IMR-90 (cell line): Measurements from ENCODE around the gene NHEJ1. TPM values are rescaled to one million over a fixed set of nuclear protein-coding genes. Genes with fewer than 3 reads are reported as not detected.

Source experiments
- ATAC-seq: fragments of 200-7000 bp; cut with Tn5 transposase; 2 replicates; pipeline ENCODE4 v1.9.1; 2020; ENCODE audit warnings: low read depth, mild to moderate bottlenecking, moderate library complexity
- BruUV-seq: library from RNA; stranded (reverse); fragments of 400-500 nt; replicated peaks from 2 replicates; lab custom pipeline; 2021; lab: Mats Ljungman, UMichigan
- CTCF ChIA-PET: fragments of 300-600 bp; formaldehyde crosslinking; extraction: SDS; loops from one replicate; lab custom pipeline; 2021; ENCODE audit warnings: antibody characterized with exemption; lab: Yijun Ruan, JAX
- POLR2A ChIA-PET: fragments of 300-600 bp; sonication (Branson Sonifier 250); formaldehyde crosslinking; loops from one replicate; lab custom pipeline; 2022; ENCODE audit warnings: antibody characterized with exemption; ENCODE audit not compliant: unreplicated experiment; lab: Charles Lee
- DNase-seq: peaks from one replicate; pipeline ENCODE4 v3.0.0; 2013
- H2AFZ ChIP-seq: replicated peaks from 2 replicates; pipeline ENCODE3; 2013; ENCODE audit warnings: low read length, mild to moderate bottlenecking; ENCODE audit not compliant: poor library complexity
- H2AK5ac ChIP-seq: 2 replicates; pipeline ENCODE4 v1.6.1; 2013; ENCODE audit warnings: low read depth, low read length, inconsistent platforms
- H2AK9ac ChIP-seq: replicated peaks from 2 replicates; pipeline ENCODE3; 2013; ENCODE audit warnings: mild to moderate bottlenecking, low read depth, low read length, moderate library complexity; ENCODE audit not compliant: poor library complexity
- H2BK120ac ChIP-seq: 2 replicates; pipeline ENCODE4 v1.6.1; 2013; ENCODE audit warnings: low read depth, low read length, inconsistent platforms
- H2BK15ac ChIP-seq: 3 replicates; pipeline ENCODE4 v1.6.1; 2013; ENCODE audit warnings: low read depth, low read length, inconsistent platforms
- H2BK20ac ChIP-seq: 2 replicates; pipeline ENCODE4 v1.6.1; 2013; ENCODE audit warnings: low read depth, mild to moderate bottlenecking, inconsistent platforms, low read length, moderate library complexity
- H2BK5ac ChIP-seq: 2 replicates; pipeline ENCODE4 v1.6.1; 2013; ENCODE audit warnings: mild to moderate bottlenecking, low read depth, low read length, inconsistent platforms; ENCODE audit not compliant: poor library complexity, severe bottlenecking
- H3K14ac ChIP-seq: replicated peaks from 2 replicates; pipeline ENCODE4 v1.6.1; 2013; ENCODE audit warnings: low read depth, low read length, inconsistent platforms
- H3K18ac ChIP-seq: 2 replicates; pipeline ENCODE4 v1.6.1; 2013; ENCODE audit warnings: low read depth, low read length, control low read depth
- H3K23ac ChIP-seq: 2 replicates; pipeline ENCODE4 v1.6.1; 2013; ENCODE audit warnings: low read depth, low read length, inconsistent platforms
- H3K27ac ChIP-seq: 2 replicates; pipeline ENCODE4 v1.5.1; 2013; ENCODE audit warnings: mild to moderate bottlenecking, control low read depth, low read length; ENCODE audit not compliant: insufficient read depth
- H3K27me3 ChIP-seq: 2 replicates; pipeline ENCODE4 v1.6.1; 2013; ENCODE audit warnings: low read length; ENCODE audit not compliant: control insufficient read depth, insufficient read depth
- H3K36me3 ChIP-seq: 2 replicates; pipeline ENCODE4 v1.6.1; 2013; ENCODE audit warnings: low read length, mixed read lengths; ENCODE audit not compliant: control insufficient read depth, insufficient read depth
- H3K4ac ChIP-seq: 2 replicates; pipeline ENCODE4 v1.6.1; 2013; ENCODE audit warnings: low read depth, low read length, inconsistent platforms
- H3K4me1 ChIP-seq: 2 replicates; pipeline ENCODE4 v1.6.1; 2013; ENCODE audit warnings: low read length, mixed read lengths; ENCODE audit not compliant: control insufficient read depth, insufficient read depth
- H3K4me2 ChIP-seq: 2 replicates; pipeline ENCODE4 v1.6.1; 2013; ENCODE audit warnings: low read depth, mild to moderate bottlenecking, control low read depth, low read length, moderate library complexity
- H3K4me3 ChIP-seq: 2 replicates; pipeline ENCODE4 v1.5.1; 2013; ENCODE audit warnings: low read depth, mild to moderate bottlenecking, control low read depth, low read length, moderate library complexity; ENCODE audit not compliant: insufficient read depth
- H3K56ac ChIP-seq: 2 replicates; pipeline ENCODE4 v1.6.1; 2013; ENCODE audit warnings: low read length, inconsistent platforms; ENCODE audit not compliant: insufficient read depth; ENCODE audit errors: extremely low read depth
- H3K79me1 ChIP-seq, 2 experiments: 2 replicates each; pipeline ENCODE4 v1.6.1; 2013; ENCODE audit warnings: low read length in 2 of 2, inconsistent platforms in 1 of 2, low read depth in 1 of 2
- H3K9ac ChIP-seq: 2 replicates; pipeline ENCODE4 v1.6.1; 2013; ENCODE audit warnings: low read depth, low read length, control low read depth
- H3K9me1 ChIP-seq: 2 replicates; pipeline ENCODE4 v1.6.1; 2013; ENCODE audit warnings: low read length, inconsistent platforms; ENCODE audit not compliant: insufficient read depth
- H3K9me3 ChIP-seq: 2 replicates; pipeline ENCODE4 v1.6.1; 2013; ENCODE audit warnings: low read length; ENCODE audit not compliant: control insufficient read depth, insufficient read depth
- H4K20me1 ChIP-seq: 2 replicates; pipeline ENCODE4 v1.6.1; 2013; ENCODE audit warnings: low read length, inconsistent platforms; ENCODE audit not compliant: insufficient read depth
- H4K5ac ChIP-seq: 2 replicates; pipeline ENCODE4 v1.6.1; 2013; ENCODE audit warnings: mild to moderate bottlenecking, low read depth, low read length, control low read depth
- H4K8ac ChIP-seq, 2 experiments: 2 replicates each; pipeline ENCODE4 v1.6.1; 2013; ENCODE audit warnings: low read depth in 2 of 2, low read length in 2 of 2, control low read depth in 1 of 2, inconsistent platforms in 1 of 2
- H4K91ac ChIP-seq: 2 replicates; pipeline ENCODE4 v1.6.1; 2013; ENCODE audit warnings: low read depth, low read length, inconsistent platforms; ENCODE audit not compliant: insufficient read depth
- BHLHE40 ChIP-seq: fragments of 150-350 bp; IDR thresholded peaks from 2 replicates; pipeline ENCODE4 v1.6.1; 2016; ENCODE audit warnings: mild to moderate bottlenecking, low read depth, low read length
- CEBPB ChIP-seq: IDR thresholded peaks from 2 replicates; pipeline ENCODE4 v1.6.1; 2012; ENCODE audit warnings: low read depth, low read length, improper control_type of control experiment
- CHD1 ChIP-seq: IDR thresholded peaks from 2 replicates; pipeline ENCODE4 v1.6.1; 2012; ENCODE audit warnings: low read depth, low read length, improper control_type of control experiment
- FOS ChIP-seq: fragments of 150-350 bp; IDR thresholded peaks from 2 replicates; pipeline ENCODE4 v1.6.1; 2016; ENCODE audit warnings: low read depth, low read length
- MAFK ChIP-seq: IDR thresholded peaks from 2 replicates; pipeline ENCODE4 v1.6.1; 2012; ENCODE audit warnings: low read depth, low read length, improper control_type of control experiment
- MAZ ChIP-seq: IDR thresholded peaks from 2 replicates; pipeline ENCODE4 v1.6.1; 2012; ENCODE audit warnings: low read depth, mild to moderate bottlenecking, low read length, improper control_type of control experiment, moderate library complexity, borderline replicate concordance
- MXI1 ChIP-seq: IDR thresholded peaks from 2 replicates; pipeline ENCODE4 v1.6.1; 2012; ENCODE audit warnings: low read depth, mild to moderate bottlenecking, low read length, moderate library complexity, borderline replicate concordance
- NFE2L2 ChIP-seq: fragments of 150-350 bp; IDR thresholded peaks from 2 replicates; pipeline ENCODE4 v1.6.1; 2016; ENCODE audit warnings: low read depth, mild to moderate bottlenecking, low read length
- POLR2A ChIP-seq: IDR thresholded peaks from 2 replicates; pipeline ENCODE4 v1.6.1; 2012; ENCODE audit warnings: mild to moderate bottlenecking, low read depth, low read length
- RAD21 ChIP-seq: IDR thresholded peaks from 2 replicates; pipeline ENCODE4 v1.6.1; 2012; ENCODE audit warnings: low read length, improper control_type of control experiment
- RCOR1 ChIP-seq: IDR thresholded peaks from 2 replicates; pipeline ENCODE4 v1.6.1; 2012; ENCODE audit warnings: mild to moderate bottlenecking, low read length, improper control_type of control experiment; ENCODE audit not compliant: insufficient replicate concordance
- RFX5 ChIP-seq: IDR thresholded peaks from 2 replicates; pipeline ENCODE4 v1.8.0; 2012; ENCODE audit warnings: low read depth, mild to moderate bottlenecking, low read length, moderate library complexity
- SMC3 ChIP-seq: fragments of 150-350 bp; IDR thresholded peaks from 2 replicates; pipeline ENCODE4 v1.6.1; 2016; ENCODE audit warnings: low read depth, mild to moderate bottlenecking, antibody characterized with exemption, low read length, moderate library complexity
- WGBS, 2 experiments: methylation state at CpG; one replicate each; pipeline versions ENCODE4 v1.1.5 to v1.1.7; 2013; ENCODE audit warnings: missing lambda C conversion rate in 2 of 2; ENCODE audit not compliant: insufficient read length in 1 of 2; ENCODE audit errors: extremely low coverage in 2 of 2; 5-methylcytosine and 5-hydroxymethylcytosine counted together
- dilution Hi-C: fragments of 300-500 bp; cut with HindIII; formaldehyde crosslinking; loops from one replicate; pipeline ENCODE4 v1.14.3; 2018; ENCODE audit warnings: low sequenced_read_pairs; ENCODE audit not compliant: unreplicated experiment
- in situ Hi-C: fragments of 300-500 bp; cut with MboI; formaldehyde crosslinking; loops from 3 replicates; pipeline ENCODE4 v1.14.3; 2019; ENCODE audit warnings: low sequenced_read_pairs, inconsistent platforms, mixed read lengths
- intact Hi-C: fragments of 100-400 bp; cut with micrococcal nuclease; formaldehyde crosslinking; loops from 2 replicates; pipeline ENCODE4 v1.10.0; 2022
- polyA plus RNA-seq, 3 experiments: library from polyadenylated mRNA; depleted of rRNA; stranded (reverse); fragments of >200 nt; gene quantifications; 2 replicates each; pipeline ENCODE4 v1.2.3, GENCODE V29; 2012; ENCODE audit warnings: low replicate concordance in 1 of 3
- total RNA-seq: library from RNA; depleted of rRNA; stranded (reverse); fragments of >200 nt; gene quantifications from 2 replicates; pipeline ENCODE4 v1.2.3, GENCODE V29; 2012
- TF ChIP-seq, protein P1 (sequence below): fragments of 150-350 bp; IDR thresholded peaks from 2 replicates; pipeline ENCODE4 v1.6.1; 2017; ENCODE audit warnings: mild to moderate bottlenecking, antibody characterized with exemption, low read length, low read depth
- TF ChIP-seq, protein P2 (sequence below): fragments of 150-350 bp; IDR thresholded peaks from 2 replicates; pipeline ENCODE4 v1.6.1; 2016; ENCODE audit warnings: low read depth, mild to moderate bottlenecking, low read length, moderate library complexity, borderline replicate concordance
- TF ChIP-seq, protein P3 (sequence below): conservative IDR thresholded peaks from 2 replicates; pipeline ENCODE4 v1.5.1; 2012; ENCODE audit warnings: mild to moderate bottlenecking, low read depth, low read length, improper control_type of control experiment

The NHEJ1 gene
- total and polyA plus RNA-seq, 2 of the 4 experiments (the other 2 are of a cell fraction), result 12.5 to 23.1 TPM

DNA sequence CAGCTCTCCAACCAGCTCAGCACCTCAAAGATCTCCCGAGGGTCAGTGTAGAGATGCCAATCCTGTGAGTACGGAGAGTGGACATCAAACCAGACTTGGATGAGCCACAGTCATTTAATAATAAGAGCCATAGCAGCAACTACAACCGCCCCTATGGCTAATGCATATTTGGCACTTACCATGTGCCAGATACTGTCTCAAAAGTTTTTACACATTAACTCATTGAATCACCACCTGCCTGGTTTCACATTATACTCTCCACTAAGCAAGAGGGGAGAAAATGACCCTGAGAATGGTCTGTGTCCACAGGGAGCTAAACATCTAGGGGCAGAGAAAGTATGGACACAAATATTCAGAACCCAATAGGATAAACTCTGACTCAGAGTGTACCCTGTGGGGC is 13.5 kb upstream of the NHEJ1 start:
- H2AK9ac ChIP-seq, result no peak overlapping the region
- H2AFZ ChIP-seq, result no peak overlapping the region
- DNase-seq (no peak), ATAC-seq (no peak)
- peaks cover 10 to 27% of the 10 kb centered on the region in 2 experiments; a peak in 3 of 4 replicates for H3K79me1 ChIP-seq
- H2BK15ac ChIP-seq, result no peak overlapping the region
- H4K91ac ChIP-seq, result no peak overlapping the region
- dilution Hi-C loops (no loop called here), intact Hi-C loops (no loop called here), in situ Hi-C loops (loop anchor here (5.0 kb wide), 2 partner anchors 33 to 123 kb away; partner anchors contain the start of gene ZFAND2B)
- CTCF ChIA-PET, result interaction anchor here (1.4 to 1.5 kb wide), 2 partner anchors 121 kb away, joined by 3 to 4 read pairs; no protein-coding TSS in a partner anchor
- H4K20me1 ChIP-seq, result peaks cover 14% of the 10 kb centered on the region
- H3K18ac ChIP-seq, result no peak overlapping the region
- H3K36me3 ChIP-seq, result peaks cover 20% of the 10 kb centered on the region
- H3K14ac ChIP-seq, result no peak overlapping the region
- H3K4me1 ChIP-seq, result peaks cover 8% of the 10 kb centered on the region; the same call in 1 of the 2 replicates
- no peaks in the 10 kb centered on the region for H3K27me3 ChIP-seq
- H3K4ac ChIP-seq, result no peak overlapping the region
- no peak overlapping the region for H3K4me3 ChIP-seq
- H3K9me1 ChIP-seq, result 0 out of 2 replicates have a peak, but pooled peaks cover 4% of the 10 kb centered on the region
- H2BK120ac ChIP-seq, result no peak overlapping the region
- H2AK5ac ChIP-seq, result no peak overlapping the region
- no CpG with 5 or more reads among the region's 3 CpGs for WGBS, 2 experiments
- H3K9me3 ChIP-seq, result no peaks in the 10 kb centered on the region
- TF ChIP-seq SMC3 (no peak), FOS (no peak), CEBPB (no peak), CHD1 (no peak), RAD21 (no peak), RCOR1 (no peak), MAZ (no peak), POLR2A (no peak), MAFK (no peak), NFE2L2 (no peak), RFX5 (no peak), BHLHE40 (no peak), MXI1 (no peak)
- TF ChIP-seq, protein P1, sequence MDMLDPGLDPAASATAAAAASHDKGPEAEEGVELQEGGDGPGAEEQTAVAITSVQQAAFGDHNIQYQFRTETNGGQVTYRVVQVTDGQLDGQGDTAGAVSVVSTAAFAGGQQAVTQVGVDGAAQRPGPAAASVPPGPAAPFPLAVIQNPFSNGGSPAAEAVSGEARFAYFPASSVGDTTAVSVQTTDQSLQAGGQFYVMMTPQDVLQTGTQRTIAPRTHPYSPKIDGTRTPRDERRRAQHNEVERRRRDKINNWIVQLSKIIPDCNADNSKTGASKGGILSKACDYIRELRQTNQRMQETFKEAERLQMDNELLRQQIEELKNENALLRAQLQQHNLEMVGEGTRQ, result no peak
- TF ChIP-seq, protein P2, sequence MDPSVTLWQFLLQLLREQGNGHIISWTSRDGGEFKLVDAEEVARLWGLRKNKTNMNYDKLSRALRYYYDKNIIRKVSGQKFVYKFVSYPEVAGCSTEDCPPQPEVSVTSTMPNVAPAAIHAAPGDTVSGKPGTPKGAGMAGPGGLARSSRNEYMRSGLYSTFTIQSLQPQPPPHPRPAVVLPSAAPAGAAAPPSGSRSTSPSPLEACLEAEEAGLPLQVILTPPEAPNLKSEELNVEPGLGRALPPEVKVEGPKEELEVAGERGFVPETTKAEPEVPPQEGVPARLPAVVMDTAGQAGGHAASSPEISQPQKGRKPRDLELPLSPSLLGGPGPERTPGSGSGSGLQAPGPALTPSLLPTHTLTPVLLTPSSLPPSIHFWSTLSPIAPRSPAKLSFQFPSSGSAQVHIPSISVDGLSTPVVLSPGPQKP, result no peak
- TF ChIP-seq, protein P3, sequence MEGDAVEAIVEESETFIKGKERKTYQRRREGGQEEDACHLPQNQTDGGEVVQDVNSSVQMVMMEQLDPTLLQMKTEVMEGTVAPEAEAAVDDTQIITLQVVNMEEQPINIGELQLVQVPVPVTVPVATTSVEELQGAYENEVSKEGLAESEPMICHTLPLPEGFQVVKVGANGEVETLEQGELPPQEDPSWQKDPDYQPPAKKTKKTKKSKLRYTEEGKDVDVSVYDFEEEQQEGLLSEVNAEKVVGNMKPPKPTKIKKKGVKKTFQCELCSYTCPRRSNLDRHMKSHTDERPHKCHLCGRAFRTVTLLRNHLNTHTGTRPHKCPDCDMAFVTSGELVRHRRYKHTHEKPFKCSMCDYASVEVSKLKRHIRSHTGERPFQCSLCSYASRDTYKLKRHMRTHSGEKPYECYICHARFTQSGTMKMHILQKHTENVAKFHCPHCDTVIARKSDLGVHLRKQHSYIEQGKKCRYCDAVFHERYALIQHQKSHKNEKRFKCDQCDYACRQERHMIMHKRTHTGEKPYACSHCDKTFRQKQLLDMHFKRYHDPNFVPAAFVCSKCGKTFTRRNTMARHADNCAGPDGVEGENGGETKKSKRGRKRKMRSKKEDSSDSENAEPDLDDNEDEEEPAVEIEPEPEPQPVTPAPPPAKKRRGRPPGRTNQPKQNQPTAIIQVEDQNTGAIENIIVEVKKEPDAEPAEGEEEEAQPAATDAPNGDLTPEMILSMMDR, result no peak
- no peak overlapping the region for H3K4me2 ChIP-seq
- POLR2A ChIA-PET, result no interaction called here
- H4K8ac ChIP-seq, result no peak overlapping the region
- H4K5ac ChIP-seq, result no peak overlapping the region
- H2BK5ac ChIP-seq, result no peak overlapping the region
- H3K56ac ChIP-seq, result no peak overlapping the region
- H3K23ac ChIP-seq, result no peak overlapping the region
- no peak overlapping the region for H3K9ac ChIP-seq
- BruUV-seq, result no TSS peak
- no peak overlapping the region for H3K27ac ChIP-seq
- no peak overlapping the region for H2BK20ac ChIP-seq
